ENCODE results near the gene PRAMEF20.
"Not testable (repeated sequence)": the region's sequence is repeated elsewhere in the genome, so short reads cannot be mapped to it uniquely, and the experiment has no call there.

GRCh38 chr1:13364928-13365327, 45.3 kb upstream of the PRAMEF20 start:
- not testable (repeated sequence) for TF ChIP-seq POLR2AphosphoS5 (IDR thresholded peaks at IDR 0.05; ENCODE audit: borderline replicate concordance, low read depth, low read length); EZH2 (IDR thresholded peaks at IDR 0.05)
